Measurements from ENCODE around the gene METTL9. TPM values are rescaled to one million over a fixed set of nuclear protein-coding genes. Genes with fewer than 3 reads are reported as not detected.
A peak's percentile ranks its signal among the peaks of the same experiment; 100 is the strongest.

The METTL9 gene
- polyA plus RNA-seq, 3 donors: 181 to 400 (median 373) TPM

GRCh38 chr16:21642861-21643260 is 43.5 kb downstream of the METTL9 start:
- TF ChIP-seq CTCF (IDR thresholded peaks at IDR 0.05): no peak
- Mint-ChIP-seq H3K27ac (peak overlapping the region; percentile 73 to 91 (median 83)), H3K4me1 (peaks cover 57% of the 10 kb centered on the region), H3K27me3 (ENCODE audit: low read depth in 3 of 3) (no peaks in the 10 kb centered on the region), H3K36me3 (peaks cover 46 to 69% of the 10 kb centered on the region in 2 donors), H3K4me3 (peak overlapping the region in 1 of 2 donors; percentile 64), H3K9me3 (no peaks in the 10 kb centered on the region)
- Histone ChIP-seq H3K4me1 (ENCODE audit: control insufficient read depth in 1 of 2, insufficient read depth in 2 of 2, low read length in 2 of 2) (peaks cover 72 to 77% of the 10 kb centered on the region in 2 donors), H2AFZ (ENCODE audit: insufficient read depth, low read depth, low read length, poor library complexity, severe bottlenecking) (no peak overlapping the region), H3K9ac (ENCODE audit: insufficient read depth, low read length, poor library complexity, severe bottlenecking) (no peak overlapping the region), H3K79me2 (ENCODE audit: insufficient read depth, low read length) (peaks cover 95% of the 10 kb centered on the region), H3K36me3 (replicated peaks in 1 of 2; ENCODE audit: control insufficient read depth in 1 of 2, insufficient read depth in 2 of 2, low read length in 2 of 2) (peaks cover 74 to 87% of the 10 kb centered on the region in 2 donors), H3K4me2 (replicated peaks; ENCODE audit: extremely low read depth, low read length, poor library complexity, severe bottlenecking) (peak overlapping the region; percentile 37), H4K20me1 (ENCODE audit: insufficient read depth, low read length) (peaks cover 93% of the 10 kb centered on the region), H3K27me3 (ENCODE audit: control insufficient read depth in 2 of 2, insufficient read depth in 2 of 2, low read length in 2 of 2) (no peaks in the 10 kb centered on the region), H3K9me3 (replicated peaks in 1 of 2; ENCODE audit: control insufficient read depth in 1 of 2, insufficient read depth in 1 of 2, low read length in 2 of 2) (no peaks in the 10 kb centered on the region), H3K4me3 (replicated peaks in 1 of 3; ENCODE audit: low read depth in 2 of 3, low read length in 3 of 3) (peak overlapping the region in 1 of 3 experiments; percentile 21), H3K27ac (ENCODE audit: low read depth in 1 of 2, low read length in 2 of 2) (peak overlapping the region in 1 of 2 donors; percentile 77)
- no CpG with 5 or more reads among the region's 7 CpGs for WGBS (ENCODE audit: insufficient coverage)
- DNase-seq: no peak
- intact Hi-C loops (cut with micrococcal nuclease): loop anchor here (5.0 kb wide), 2 partner anchors 41 to 64 kb away; no protein-coding TSS in a partner anchor

- H3K4me3 Mint-ChIP-seq: peak overlapping the region in 1 of 2 donors; percentile 37
- Histone ChIP-seq H3K9ac (ENCODE audit: insufficient read depth, low read length, poor library complexity, severe bottlenecking) (no peak overlapping the region), H3K9me3 (replicated peaks in 1 of 2; ENCODE audit: control insufficient read depth in 1 of 2, insufficient read depth in 1 of 2, low read length in 2 of 2) (no peaks in the 10 kb centered on the region), H3K4me3 (replicated peaks in 1 of 3; ENCODE audit: low read depth in 2 of 3, low read length in 3 of 3) (peak overlapping the region in 1 of 3 experiments; percentile 98), H3K27me3 (ENCODE audit: control insufficient read depth in 2 of 2, insufficient read depth in 2 of 2, low read length in 2 of 2) (no peaks in the 10 kb centered on the region), H2AFZ (ENCODE audit: insufficient read depth, low read depth, low read length, poor library complexity, severe bottlenecking) (no peak overlapping the region), H3K4me2 (replicated peaks; ENCODE audit: extremely low read depth, low read length, poor library complexity, severe bottlenecking) (peak overlapping the region; percentile 89), H3K27ac (ENCODE audit: low read depth in 1 of 2, low read length in 2 of 2) (peak overlapping the region in 1 of 2 donors; percentile 77), H3K36me3 (replicated peaks in 1 of 2; ENCODE audit: control insufficient read depth in 1 of 2, insufficient read depth in 2 of 2, low read length in 2 of 2) (peaks cover 79 to 87% of the 10 kb centered on the region in 2 donors), H4K20me1 (ENCODE audit: insufficient read depth, low read length) (peaks cover 94% of the 10 kb centered on the region), H3K4me1 (ENCODE audit: control insufficient read depth in 1 of 2, insufficient read depth in 2 of 2, low read length in 2 of 2) (peaks cover 81 to 86% of the 10 kb centered on the region in 2 donors), H3K79me2 (ENCODE audit: insufficient read depth, low read length) (peaks cover 95% of the 10 kb centered on the region)
- no CpG with 5 or more reads among the region's 3 CpGs for WGBS (ENCODE audit: insufficient coverage)
- H3K27ac Mint-ChIP-seq: peak overlapping the region in 6 of 7 donors; percentile 18 to 97 (median 69)
- no peak for DNase-seq
- H3K4me1 Mint-ChIP-seq: peaks cover 60% of the 10 kb centered on the region
- intact Hi-C loops (cut with micrococcal nuclease): loop anchor here (2.0 to 5.0 kb wide), 3 partner anchors 41 to 64 kb away; no protein-coding TSS in a partner anchor
- H3K9me3 Mint-ChIP-seq: no peaks in the 10 kb centered on the region
- no peaks in the 10 kb centered on the region for H3K27me3 Mint-ChIP-seq (ENCODE audit: low read depth in 3 of 3)
- TF ChIP-seq CTCF (IDR thresholded peaks at IDR 0.05): no peak
- peaks cover 55 to 75% of the 10 kb centered on the region in 2 donors for H3K36me3 Mint-ChIP-seq
These were observed 44.4 kb downstream of the METTL9 start for GRCh38 chr16:21643785-21644184.

Data from CD14-positive monocyte (primary cell).